Liver (tissue), 9 donors: ENCODE data around the gene MICU1. TPM values are rescaled to one million over a fixed set of nuclear protein-coding genes. Genes with fewer than 3 reads are reported as not detected.
A peak's percentile ranks its signal among the peaks of the same experiment; 100 is the strongest.

Experiments used
- DNase-seq: peaks from one replicate; pipeline ENCODE4 v3.0.0-alpha.2; 2017; ENCODE audit warnings: low spot score
- H3K27ac ChIP-seq, 2 donors: one replicate each; pipeline ENCODE4 v1.7.0; 2013; ENCODE audit warnings: inconsistent platforms in 2 of 2, low read length in 2 of 2, control low read depth in 1 of 2, low read depth in 1 of 2, mild to moderate bottlenecking in 1 of 2
- H3K27me3 ChIP-seq, 4 donors: one replicate each; pipeline versions ENCODE4 v1.6.1 to v1.7.0; 2013; ENCODE audit warnings: low read length in 3 of 4, inconsistent platforms in 1 of 4, mild to moderate bottlenecking in 1 of 4, moderate library complexity in 1 of 4; ENCODE audit not compliant: control insufficient read depth in 4 of 4, insufficient read depth in 4 of 4
- H3K36me3 ChIP-seq, 4 donors: one replicate each; pipeline versions ENCODE4 v1.6.1 to v1.7.0; 2013; ENCODE audit warnings: low read length in 3 of 4, mild to moderate bottlenecking in 3 of 4, low read depth in 1 of 4, moderate library complexity in 1 of 4; ENCODE audit not compliant: control insufficient read depth in 4 of 4, insufficient read depth in 3 of 4
- H3K4me1 ChIP-seq, 4 donors: one replicate each; pipeline versions ENCODE4 v1.6.1 to v1.7.0; 2013; ENCODE audit warnings: low read length in 3 of 4, mild to moderate bottlenecking in 3 of 4, moderate library complexity in 1 of 4; ENCODE audit not compliant: control insufficient read depth in 4 of 4, insufficient read depth in 4 of 4
- H3K4me3 ChIP-seq, 3 donors: one replicate each; pipeline versions ENCODE4 v1.6.1 to v1.7.0; 2013; ENCODE audit warnings: low read length in 3 of 3, control low read depth in 1 of 3, low read depth in 1 of 3, mild to moderate bottlenecking in 1 of 3
- H3K9ac ChIP-seq, 2 donors: one replicate each; pipeline ENCODE4 v1.7.0; 2013; ENCODE audit warnings: low read length in 2 of 2, mild to moderate bottlenecking in 2 of 2, moderate library complexity in 2 of 2, control low read depth in 1 of 2, low read depth in 1 of 2
- H3K9me3 ChIP-seq, 4 donors: one replicate each; pipeline versions ENCODE4 v1.6.1 to v1.7.0; 2013; ENCODE audit warnings: low read length in 3 of 4; ENCODE audit not compliant: control insufficient read depth in 4 of 4
- ATF3 ChIP-seq: IDR thresholded peaks from 2 replicates; pipeline ENCODE4 v1.6.1; 2016; ENCODE audit warnings: antibody characterized with exemption
- CTCF ChIP-seq: fragments of 150-350 bp; IDR thresholded peaks from 2 replicates; pipeline ENCODE4 v1.5.1; 2017; ENCODE audit warnings: improper control_type of control experiment, low read depth, low read length; ENCODE audit not compliant: missing input control
- EGR1 ChIP-seq, 2 donors: IDR thresholded peaks; 2 replicates each; pipeline ENCODE4 v1.6.1; 2016 to 2018; ENCODE audit warnings: antibody characterized with exemption in 2 of 2, low read depth in 2 of 2
- FOXA1 ChIP-seq: IDR thresholded peaks from 2 replicates; pipeline ENCODE4 v1.6.1; 2016; ENCODE audit warnings: antibody characterized with exemption
- FOXA2 ChIP-seq: IDR thresholded peaks from 2 replicates; pipeline ENCODE4 v1.6.1; 2016; ENCODE audit warnings: antibody characterized with exemption
- GABPA ChIP-seq, 2 donors: IDR thresholded peaks in 1 of 2; conservative IDR thresholded peaks in 1 of 2; 2 replicates each; pipeline ENCODE4 v1.6.1; 2016; ENCODE audit warnings: antibody characterized with exemption in 2 of 2, mild to moderate bottlenecking in 1 of 2, moderate library complexity in 1 of 2
- HNF4A ChIP-seq, 2 donors: conservative IDR thresholded peaks; 2 replicates each; pipeline ENCODE4 v1.6.1; 2016; ENCODE audit warnings: antibody characterized with exemption in 2 of 2, mild to moderate bottlenecking in 2 of 2
- HNF4G ChIP-seq: IDR thresholded peaks from 2 replicates; pipeline ENCODE4 v1.6.1; 2016; ENCODE audit warnings: antibody characterized with exemption
- JUND ChIP-seq, 2 donors: IDR thresholded peaks; 2 replicates each; pipeline ENCODE4 v1.6.1; 2016; ENCODE audit warnings: antibody characterized with exemption in 2 of 2
- MAX ChIP-seq: IDR thresholded peaks from 2 replicates; pipeline ENCODE4 v1.6.1; 2016; ENCODE audit warnings: antibody characterized with exemption
- NR2F2 ChIP-seq: IDR thresholded peaks from 2 replicates; pipeline ENCODE4 v1.6.1; 2016; ENCODE audit warnings: antibody characterized with exemption
- RAD21 ChIP-seq, 2 donors: IDR thresholded peaks; 2 replicates each; pipeline ENCODE4 v1.6.1; 2016; ENCODE audit warnings: antibody characterized with exemption in 2 of 2, mild to moderate bottlenecking in 2 of 2
- REST ChIP-seq: IDR thresholded peaks from 2 replicates; pipeline ENCODE4 v1.6.1; 2016; ENCODE audit warnings: antibody characterized with exemption, mild to moderate bottlenecking
- RXRA ChIP-seq, 2 donors: IDR thresholded peaks; 2 replicates each; pipeline ENCODE4 v1.6.1; 2017 to 2018; ENCODE audit warnings: antibody characterized with exemption in 2 of 2, mild to moderate bottlenecking in 1 of 2
- SP1 ChIP-seq: IDR thresholded peaks from 2 replicates; pipeline ENCODE4 v1.6.1; 2018; ENCODE audit warnings: antibody characterized with exemption, mild to moderate bottlenecking
- TAF1 ChIP-seq: conservative IDR thresholded peaks from 2 replicates; pipeline ENCODE4 v1.6.1; 2016; ENCODE audit warnings: antibody characterized with exemption, mild to moderate bottlenecking
- YY1 ChIP-seq: IDR thresholded peaks from 2 replicates; pipeline ENCODE4 v1.6.1; 2016; ENCODE audit warnings: antibody characterized with exemption, mild to moderate bottlenecking
- WGBS: extraction: QIAGEN DNeasy Blood & Tissue Kit; methylation state at CpG from one replicate; pipeline ENCODE4 v1.1.7; 2013; 5-methylcytosine and 5-hydroxymethylcytosine counted together
- polyA plus RNA-seq, 2 donors: library from polyadenylated mRNA; stranded (reverse) in 1 of 2; unstranded in 1 of 2; fragments of 200-250 nt in 1 of 2; fragments of >200 nt in 1 of 2; fragmentation: Nextera tagmentation in 1 of 2; extraction: Ambion mirVana in 1 of 2; gene quantifications; one replicate each; pipeline versions ENCODE4 v1.2.1 to v1.2.3, GENCODE V29; 2013 to 2015
- total RNA-seq, 2 donors: library from RNA; depleted of rRNA; stranded (reverse); fragments of >200 nt; gene quantifications; one replicate each; pipeline ENCODE4 v1.2.3, GENCODE V29; 2014
- TF ChIP-seq, protein P1 (sequence below): IDR thresholded peaks from 2 replicates; pipeline ENCODE4 v1.6.1; 2016; ENCODE audit warnings: antibody characterized with exemption
- donor health status: healthy.
- donor health status: healthy.
- donor health status: healthy.
- donor health status: healthy.
- donor health status: healthy.

The MICU1 gene
- total and polyA plus RNA-seq, 4 donors: 26.4 to 47.4 (median 32.1) TPM

GRCh38 chr10:72523932-72524396 lies 101.9 kb downstream of the MICU1 start:
- TF ChIP-seq ATF3 (no peak), EGR1 (IDR thresholded peaks at IDR 0.05; ENCODE audit: low read depth in 2 of 2) (no peak), TAF1 (no peak), MAX (no peak), RXRA (IDR thresholded peaks at IDR 0.05) (peak in 1 of 2 donors; percentile 24), HNF4A (conservative IDR thresholded peaks at IDR 0.05) (peak; percentile 63 to 78), HNF4G (no peak), CTCF (no peak), RAD21 (IDR thresholded peaks at IDR 0.05) (peak in 1 of 2 donors; percentile 3), NR2F2 (no peak), YY1 (peak; percentile 37), REST (no peak), FOXA1 (no peak), GABPA (IDR thresholded peaks at IDR 0.05 in 1 of 2, conservative IDR thresholded peaks at IDR 0.05 in 1 of 2) (no peak), JUND (IDR thresholded peaks at IDR 0.05) (peak in 1 of 2 donors; percentile 34), FOXA2 (no peak), SP1 (peak; percentile 22)
- TF ChIP-seq, protein P1, sequence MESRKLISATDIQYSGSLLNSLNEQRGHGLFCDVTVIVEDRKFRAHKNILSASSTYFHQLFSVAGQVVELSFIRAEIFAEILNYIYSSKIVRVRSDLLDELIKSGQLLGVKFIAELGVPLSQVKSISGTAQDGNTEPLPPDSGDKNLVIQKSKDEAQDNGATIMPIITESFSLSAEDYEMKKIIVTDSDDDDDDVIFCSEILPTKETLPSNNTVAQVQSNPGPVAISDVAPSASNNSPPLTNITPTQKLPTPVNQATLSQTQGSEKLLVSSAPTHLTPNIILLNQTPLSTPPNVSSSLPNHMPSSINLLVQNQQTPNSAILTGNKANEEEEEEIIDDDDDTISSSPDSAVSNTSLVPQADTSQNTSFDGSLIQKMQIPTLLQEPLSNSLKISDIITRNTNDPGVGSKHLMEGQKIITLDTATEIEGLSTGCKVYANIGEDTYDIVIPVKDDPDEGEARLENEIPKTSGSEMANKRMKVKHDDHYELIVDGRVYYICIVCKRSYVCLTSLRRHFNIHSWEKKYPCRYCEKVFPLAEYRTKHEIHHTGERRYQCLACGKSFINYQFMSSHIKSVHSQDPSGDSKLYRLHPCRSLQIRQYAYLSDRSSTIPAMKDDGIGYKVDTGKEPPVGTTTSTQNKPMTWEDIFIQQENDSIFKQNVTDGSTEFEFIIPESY: no peak
- H3K4me1 ChIP-seq: peaks cover 3 to 36% (median 30%) of the 10 kb centered on the region in 4 donors
- DNase-seq: no peak
- H3K36me3 ChIP-seq: no peaks in the 10 kb centered on the region
- peak overlapping the region; percentile 37 to 87 (median 77) for H3K4me3 ChIP-seq
- WGBS: 39% methylated on average over 3 of the region's 3 CpGs
- H3K9ac ChIP-seq: peak overlapping the region; percentile 60 to 92
- no peaks in the 10 kb centered on the region for H3K9me3 ChIP-seq
- H3K27me3 ChIP-seq: no peaks in the 10 kb centered on the region
- peak overlapping the region; percentile 69 to 76 for H3K27ac ChIP-seq
